HEK293 (cell line): ENCODE measurements around the gene FCN1.

ENCODE experiments used
- CTCF ChIP-seq: fragments of 450-650 bp; formaldehyde crosslinking; IDR thresholded peaks from 2 replicates; pipeline ENCODE4 v1.5.1; 2016; ENCODE audit warnings: missing biosample characterization, missing genetic modification characterization
- KLF10 ChIP-seq: fragments of 450-650 bp; IDR thresholded peaks from 2 replicates; pipeline ENCODE4 v1.5.1; 2018; ENCODE audit warnings: missing biosample characterization, mild to moderate bottlenecking, missing genetic modification characterization
- RBAK ChIP-seq: fragments of 450-650 bp; formaldehyde crosslinking; IDR thresholded peaks from 2 replicates; pipeline ENCODE4 v1.5.1; 2016; ENCODE audit warnings: missing biosample characterization, missing genetic modification characterization
- SP2 ChIP-seq: fragments of 450-650 bp; formaldehyde crosslinking; IDR thresholded peaks from 2 replicates; pipeline ENCODE4 v1.5.1; 2016; ENCODE audit warnings: missing biosample characterization, missing genetic modification characterization
- TRIM28 ChIP-seq: IDR thresholded peaks from 2 replicates; pipeline ENCODE4 v1.6.1; 2011; ENCODE audit warnings: low read length, control low read depth, borderline replicate concordance
- ZNF157 ChIP-seq: fragments of 450-650 bp; formaldehyde crosslinking; IDR thresholded peaks from 2 replicates; pipeline ENCODE4 v1.5.1; 2016; ENCODE audit warnings: missing biosample characterization, missing genetic modification characterization
- ZNF530 ChIP-seq: fragments of 450-650 bp; formaldehyde crosslinking; IDR thresholded peaks from 2 replicates; pipeline ENCODE4 v1.5.1; 2016; ENCODE audit warnings: low read depth, missing biosample characterization, missing genetic modification characterization
- ZNF76 ChIP-seq: fragments of 450-650 bp; formaldehyde crosslinking; IDR thresholded peaks from 2 replicates; pipeline ENCODE4; 2016; ENCODE audit warnings: low read depth, missing biosample characterization, missing genetic modification characterization, borderline replicate concordance
- TF ChIP-seq, protein P1 (sequence below): fragments of 450-650 bp; formaldehyde crosslinking; IDR thresholded peaks from 2 replicates; pipeline ENCODE4 v1.5.1; 2016; ENCODE audit warnings: missing biosample characterization, missing genetic modification characterization
- TF ChIP-seq, protein P2 (sequence below): fragments of 450-650 bp; formaldehyde crosslinking; IDR thresholded peaks from 2 replicates; pipeline ENCODE4 v1.5.1; 2016; ENCODE audit warnings: missing biosample characterization, missing genetic modification characterization, low read depth
- TF ChIP-seq, protein P3 (sequence below): fragments of 450-650 bp; formaldehyde crosslinking; IDR thresholded peaks from 2 replicates; pipeline ENCODE4 v1.5.1; 2016; ENCODE audit warnings: missing biosample characterization, missing genetic modification characterization

- TF ChIP-seq SP2 (tag by site-specific recombination): no peak
- TF ChIP-seq, protein P1, sequence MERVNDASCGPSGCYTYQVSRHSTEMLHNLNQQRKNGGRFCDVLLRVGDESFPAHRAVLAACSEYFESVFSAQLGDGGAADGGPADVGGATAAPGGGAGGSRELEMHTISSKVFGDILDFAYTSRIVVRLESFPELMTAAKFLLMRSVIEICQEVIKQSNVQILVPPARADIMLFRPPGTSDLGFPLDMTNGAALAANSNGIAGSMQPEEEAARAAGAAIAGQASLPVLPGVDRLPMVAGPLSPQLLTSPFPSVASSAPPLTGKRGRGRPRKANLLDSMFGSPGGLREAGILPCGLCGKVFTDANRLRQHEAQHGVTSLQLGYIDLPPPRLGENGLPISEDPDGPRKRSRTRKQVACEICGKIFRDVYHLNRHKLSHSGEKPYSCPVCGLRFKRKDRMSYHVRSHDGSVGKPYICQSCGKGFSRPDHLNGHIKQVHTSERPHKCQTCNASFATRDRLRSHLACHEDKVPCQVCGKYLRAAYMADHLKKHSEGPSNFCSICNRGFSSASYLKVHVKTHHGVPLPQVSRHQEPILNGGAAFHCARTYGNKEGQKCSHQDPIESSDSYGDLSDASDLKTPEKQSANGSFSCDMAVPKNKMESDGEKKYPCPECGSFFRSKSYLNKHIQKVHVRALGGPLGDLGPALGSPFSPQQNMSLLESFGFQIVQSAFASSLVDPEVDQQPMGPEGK (tag by site-specific recombination): no peak
- no peak for TF ChIP-seq RBAK (tag by site-specific recombination)
- no peak for TF ChIP-seq ZNF157 (tag by site-specific recombination)
- TF ChIP-seq ZNF530 (tag by site-specific recombination): no peak
- no peak for TF ChIP-seq ZNF76 (tag by site-specific recombination)
- no peak for TF ChIP-seq CTCF (tag by site-specific recombination)
- no peak for TF ChIP-seq KLF10 (tag by site-specific recombination)
- TF ChIP-seq, protein P2, sequence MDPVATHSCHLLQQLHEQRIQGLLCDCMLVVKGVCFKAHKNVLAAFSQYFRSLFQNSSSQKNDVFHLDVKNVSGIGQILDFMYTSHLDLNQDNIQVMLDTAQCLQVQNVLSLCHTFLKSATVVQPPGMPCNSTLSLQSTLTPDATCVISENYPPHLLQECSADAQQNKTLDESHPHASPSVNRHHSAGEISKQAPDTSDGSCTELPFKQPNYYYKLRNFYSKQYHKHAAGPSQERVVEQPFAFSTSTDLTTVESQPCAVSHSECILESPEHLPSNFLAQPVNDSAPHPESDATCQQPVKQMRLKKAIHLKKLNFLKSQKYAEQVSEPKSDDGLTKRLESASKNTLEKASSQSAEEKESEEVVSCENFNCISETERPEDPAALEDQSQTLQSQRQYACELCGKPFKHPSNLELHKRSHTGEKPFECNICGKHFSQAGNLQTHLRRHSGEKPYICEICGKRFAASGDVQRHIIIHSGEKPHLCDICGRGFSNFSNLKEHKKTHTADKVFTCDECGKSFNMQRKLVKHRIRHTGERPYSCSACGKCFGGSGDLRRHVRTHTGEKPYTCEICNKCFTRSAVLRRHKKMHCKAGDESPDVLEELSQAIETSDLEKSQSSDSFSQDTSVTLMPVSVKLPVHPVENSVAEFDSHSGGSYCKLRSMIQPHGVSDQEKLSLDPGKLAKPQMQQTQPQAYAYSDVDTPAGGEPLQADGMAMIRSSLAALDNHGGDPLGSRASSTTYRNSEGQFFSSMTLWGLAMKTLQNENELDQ: no peak
- no peak for TF ChIP-seq TRIM28
- TF ChIP-seq, protein P3, sequence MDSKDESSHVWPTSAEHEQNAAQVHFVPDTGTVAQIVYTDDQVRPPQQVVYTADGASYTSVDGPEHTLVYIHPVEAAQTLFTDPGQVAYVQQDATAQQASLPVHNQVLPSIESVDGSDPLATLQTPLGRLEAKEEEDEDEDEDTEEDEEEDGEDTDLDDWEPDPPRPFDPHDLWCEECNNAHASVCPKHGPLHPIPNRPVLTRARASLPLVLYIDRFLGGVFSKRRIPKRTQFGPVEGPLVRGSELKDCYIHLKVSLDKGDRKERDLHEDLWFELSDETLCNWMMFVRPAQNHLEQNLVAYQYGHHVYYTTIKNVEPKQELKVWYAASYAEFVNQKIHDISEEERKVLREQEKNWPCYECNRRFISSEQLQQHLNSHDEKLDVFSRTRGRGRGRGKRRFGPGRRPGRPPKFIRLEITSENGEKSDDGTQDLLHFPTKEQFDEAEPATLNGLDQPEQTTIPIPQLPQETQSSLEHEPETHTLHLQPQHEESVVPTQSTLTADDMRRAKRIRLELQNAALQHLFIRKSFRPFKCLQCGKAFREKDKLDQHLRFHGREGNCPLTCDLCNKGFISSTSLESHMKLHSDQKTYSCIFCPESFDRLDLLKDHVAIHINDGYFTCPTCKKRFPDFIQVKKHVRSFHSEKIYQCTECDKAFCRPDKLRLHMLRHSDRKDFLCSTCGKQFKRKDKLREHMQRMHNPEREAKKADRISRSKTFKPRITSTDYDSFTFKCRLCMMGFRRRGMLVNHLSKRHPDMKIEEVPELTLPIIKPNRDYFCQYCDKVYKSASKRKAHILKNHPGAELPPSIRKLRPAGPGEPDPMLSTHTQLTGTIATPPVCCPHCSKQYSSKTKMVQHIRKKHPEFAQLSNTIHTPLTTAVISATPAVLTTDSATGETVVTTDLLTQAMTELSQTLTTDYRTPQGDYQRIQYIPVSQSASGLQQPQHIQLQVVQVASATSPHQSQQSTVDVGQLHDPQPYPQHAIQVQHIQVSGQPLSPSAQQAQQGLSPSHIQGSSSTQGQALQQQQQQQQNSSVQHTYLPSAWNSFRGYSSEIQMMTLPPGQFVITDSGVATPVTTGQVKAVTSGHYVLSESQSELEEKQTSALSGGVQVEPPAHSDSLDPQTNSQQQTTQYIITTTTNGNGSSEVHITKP (tag by site-specific recombination): no peak
Measured at GRCh38 chr9:134939836-134940235, 22.1 kb upstream of the FCN1 start.
